ENCODE data around the gene PTPN4. TPM values are rescaled to one million over a fixed set of nuclear protein-coding genes. Genes with fewer than 3 reads are reported as not detected.

The PTPN4 gene
- total RNA-seq, 4 donors from 2014 or later = 23.3 to 45.4 (median 39.1) TPM

- TF ChIP-seq CTCF (IDR thresholded peaks at IDR 0.05; ENCODE audit: low read depth) = no peak
Observed at GRCh38 chr2:119766944-119767343, 7.2 kb downstream of the PTPN4 start.

- no peak for TF ChIP-seq CTCF (IDR thresholded peaks at IDR 0.05; ENCODE audit: low read depth)
Observed at GRCh38 chr2:119768742-119769141, 9.0 kb downstream of the PTPN4 start.

- TF ChIP-seq CTCF (IDR thresholded peaks at IDR 0.05; ENCODE audit: low read depth) = no peak
Observed at GRCh38 chr2:119769645-119770044, 9.9 kb downstream of the PTPN4 start.

GRCh38 chr2:119771331-119771730, 11.6 kb downstream of the PTPN4 start:
- TF ChIP-seq CTCF (IDR thresholded peaks at IDR 0.05; ENCODE audit: low read depth) = no peak

- no peak for TF ChIP-seq CTCF (IDR thresholded peaks at IDR 0.05; ENCODE audit: low read depth)
Observed at GRCh38 chr2:119772128-119772527, 12.4 kb downstream of the PTPN4 start.

- no peak for TF ChIP-seq CTCF (IDR thresholded peaks at IDR 0.05; ENCODE audit: low read depth)
Observed at GRCh38 chr2:119772767-119773166, 13.0 kb downstream of the PTPN4 start.

GRCh38 chr2:119774026-119774425, 14.3 kb downstream of the PTPN4 start:
- no peak for TF ChIP-seq CTCF (IDR thresholded peaks at IDR 0.05; ENCODE audit: low read depth)

All from subcutaneous adipose tissue (tissue), 4 donors.